Activated CD4-positive, alpha-beta T cell treated with anti-CD3 and anti-CD28 coated beads, Interleukin-2, Interleukin-6, amounts not matched to agents 100 ng/mL and 50 ng/mL, durations not matched to agents 16 hours and 8 hours (primary cell): ENCODE data around the gene RSL1D1.
"Not testable (repeated sequence)": the region's sequence is repeated elsewhere in the genome, so short reads cannot be mapped to it uniquely, and the experiment has no call there.

ENCODE experiments used
- DNase-seq: peaks from one replicate; pipeline ENCODE4 v3.0.0-alpha.2; 2020

The RSL1D1 gene

GRCh38 chr16:11796227-11797165 is 54.8 kb downstream of the RSL1D1 start:
- no peak for DNase-seq

GRCh38 chr16:11795887-11796226 is 55.5 kb downstream of the RSL1D1 start:
- no peak for DNase-seq

- no peak for DNase-seq
Observed at GRCh38 chr16:11794996-11795886, 56.1 kb downstream of the RSL1D1 start.

- DNase-seq: no peak
Observed at GRCh38 chr16:11794447-11794846, 56.9 kb downstream of the RSL1D1 start.

DNA sequence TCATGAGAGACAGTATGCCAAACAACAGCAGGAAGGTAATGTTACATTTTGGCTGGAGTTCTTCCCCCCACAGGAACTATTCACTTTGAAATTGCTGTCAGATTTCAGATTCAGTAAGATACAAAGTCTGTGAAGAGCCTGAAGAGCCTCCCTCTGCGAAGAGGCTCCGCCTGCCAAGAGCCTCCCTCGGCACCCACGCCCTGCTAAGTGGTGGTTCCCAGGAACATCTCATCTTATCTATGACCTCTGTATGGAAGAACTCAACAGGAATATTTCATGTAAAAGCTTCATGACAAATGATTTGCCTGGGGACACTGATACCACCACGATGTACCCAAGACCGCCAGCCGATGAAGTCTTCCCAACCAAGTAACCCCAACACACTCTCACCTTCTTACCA is 57.5 kb downstream of the RSL1D1 start:
- no peak for DNase-seq

DNA sequence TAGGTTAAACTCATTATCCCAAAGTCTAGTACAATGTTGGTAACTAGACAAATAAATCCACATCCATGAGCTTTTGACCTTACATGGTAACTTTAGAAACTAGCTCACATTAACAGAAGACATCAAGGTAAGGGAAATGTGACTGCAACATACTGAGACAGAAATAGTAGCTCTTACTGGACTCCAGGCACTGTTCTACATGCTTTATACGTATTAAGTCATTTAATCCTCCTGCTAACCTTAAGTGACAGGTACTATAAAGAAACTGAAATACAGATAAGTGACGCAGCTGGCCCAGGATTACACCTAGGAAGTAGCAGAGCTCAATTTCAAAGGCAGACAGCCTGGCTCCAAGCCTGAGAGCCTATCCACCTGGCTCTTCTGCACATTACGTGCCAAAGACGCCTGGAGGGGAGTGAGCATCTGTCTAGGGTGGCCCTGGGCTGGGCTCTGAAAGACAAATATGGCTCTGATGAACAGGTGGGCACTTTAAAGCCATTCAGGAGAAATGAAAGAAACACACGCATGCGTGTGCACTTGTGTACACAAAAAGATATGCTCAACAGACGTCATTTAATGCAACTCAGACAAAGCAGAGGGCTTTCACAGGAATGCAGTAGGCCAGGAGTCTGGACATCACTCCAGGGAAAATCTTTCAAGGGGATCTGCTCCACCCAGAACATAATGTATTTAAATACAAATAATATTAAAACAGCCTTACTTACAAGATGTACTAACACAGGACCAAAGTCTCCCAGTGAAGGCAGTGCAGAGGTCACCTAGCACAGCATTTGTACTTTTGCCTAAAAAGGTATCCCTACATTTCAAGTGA is 58.7 kb downstream of the RSL1D1 start:
- no peak for DNase-seq

DNA sequence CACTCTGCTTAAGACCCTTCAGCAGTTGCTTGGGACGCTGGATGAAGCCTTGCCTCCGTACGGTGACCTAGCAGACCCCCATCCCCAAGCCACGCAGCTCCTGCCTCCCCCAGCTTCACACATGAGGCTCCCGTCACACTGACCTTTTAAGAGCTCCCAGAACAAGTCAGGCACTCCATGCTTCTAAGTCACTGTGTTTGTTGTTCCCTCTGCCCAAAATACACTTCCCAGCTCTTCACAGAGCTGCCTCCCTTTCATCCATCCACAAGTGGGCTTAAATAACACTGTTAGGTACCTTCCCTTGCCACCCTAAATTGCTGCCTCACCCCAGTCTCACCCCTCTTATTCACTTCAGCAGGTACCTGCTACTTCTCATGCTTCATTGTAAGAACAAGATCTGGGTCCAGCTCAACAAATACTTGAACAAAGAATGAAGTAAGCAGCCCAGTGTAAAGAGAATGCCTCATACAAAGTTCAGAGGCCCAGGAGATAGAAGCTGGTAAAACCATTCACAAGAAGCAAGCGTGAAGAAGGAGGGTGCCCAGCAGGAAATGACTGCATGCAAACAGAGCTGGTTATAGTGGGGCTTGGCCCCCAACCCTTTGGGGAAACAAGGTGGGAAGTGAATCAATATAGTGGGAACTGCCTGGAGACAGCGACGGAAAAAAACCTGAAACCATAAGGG is 60.1 kb downstream of the RSL1D1 start:
- DNase-seq: no peak

GRCh38 chr16:11788914-11789313 is 62.4 kb downstream of the RSL1D1 start:
- DNase-seq: no peak

DNA sequence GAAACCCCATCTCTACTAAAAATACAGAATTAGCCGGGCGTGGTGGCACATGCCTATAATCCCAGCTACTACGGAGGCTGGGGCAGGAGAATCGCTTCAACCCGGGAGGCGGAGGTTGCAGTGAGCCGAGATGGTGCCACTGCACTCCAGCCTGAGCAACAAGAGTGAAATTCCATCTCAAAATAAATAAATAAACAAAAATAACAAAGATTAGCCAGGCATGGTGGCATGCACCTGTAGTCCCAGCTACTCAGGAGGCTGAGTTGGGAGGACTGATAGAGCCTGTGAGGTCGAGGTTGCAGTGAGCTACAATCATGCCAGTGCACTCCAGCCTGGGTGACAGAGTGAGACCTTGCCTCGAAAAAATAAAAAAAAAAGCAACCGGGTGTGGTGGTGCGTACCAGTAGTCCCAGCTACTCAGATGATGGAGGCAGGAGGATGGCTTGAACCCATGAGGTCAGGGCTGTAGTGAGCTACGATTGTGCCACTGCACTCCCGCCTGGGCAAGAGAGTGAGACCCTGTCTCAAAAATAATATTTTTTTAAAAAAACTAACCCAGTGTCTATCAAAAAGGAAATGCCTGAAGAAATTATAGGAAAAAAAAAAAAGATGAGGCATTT is 66.3 kb downstream of the RSL1D1 start:
- DNase-seq: not testable (repeated sequence)

DNA sequence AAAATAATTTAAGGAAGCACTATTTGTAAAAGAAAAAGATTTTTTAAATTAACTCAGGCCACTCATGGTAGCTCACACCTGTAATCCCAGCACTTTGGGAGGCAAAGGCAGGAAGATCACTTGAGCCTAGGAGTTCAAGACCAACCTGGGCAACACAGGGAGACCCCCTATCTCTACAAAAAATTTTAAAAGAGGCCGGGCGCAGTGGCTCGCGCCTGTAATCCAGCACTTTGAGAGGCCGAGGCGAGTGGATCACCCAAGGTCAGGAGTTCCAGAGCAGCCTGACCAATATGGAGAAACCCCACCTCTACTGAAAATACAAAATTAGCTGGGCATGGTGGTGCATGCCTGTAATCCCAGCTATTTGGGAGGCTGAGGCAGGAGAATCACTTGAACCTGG is 67.0 kb downstream of the RSL1D1 start:
- DNase-seq: not testable (repeated sequence)

DNA sequence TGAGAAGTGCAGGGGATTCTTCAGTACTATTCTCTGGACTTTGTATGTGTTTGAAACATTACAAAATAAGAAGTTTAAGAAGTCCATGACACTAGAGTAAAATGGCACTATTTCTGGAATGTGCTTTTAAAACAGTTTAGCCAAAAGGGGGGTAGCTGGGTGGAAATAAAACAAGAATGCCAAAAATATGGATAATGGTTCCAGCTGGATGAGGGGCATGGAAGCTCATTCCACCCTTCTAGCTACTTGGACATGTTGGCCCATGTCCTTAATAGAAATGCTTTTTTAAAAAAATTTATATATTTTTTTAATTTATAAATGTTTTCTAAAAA is 67.3 kb downstream of the RSL1D1 start:
- no peak for DNase-seq
